RPMI8226 (cell line): ENCODE measurements around the gene KCNJ5.
A peak's percentile ranks its signal among the peaks of the same experiment; 100 is the strongest.

Experiments
- DNase-seq: peaks from one replicate; pipeline ENCODE4 v3.0.0-alpha.2; 2015

The KCNJ5 gene

GRCh38 chr11:128936606-128937251 lies 45.6 kb downstream of the KCNJ5 start:
- peak; percentile 20 for DNase-seq

GRCh38 chr11:128937480-128937879 lies 46.3 kb downstream of the KCNJ5 start:
- DNase-seq: no peak

GRCh38 chr11:128938156-128938885 lies 47.2 kb downstream of the KCNJ5 start:
- no peak for DNase-seq

GRCh38 chr11:128939591-128939990 lies 48.4 kb downstream of the KCNJ5 start:
- DNase-seq: no peak

GRCh38 chr11:128940156-128940555 lies 49.0 kb downstream of the KCNJ5 start:
- DNase-seq: no peak

- no peak for DNase-seq
Observed at GRCh38 chr11:128940603-128941002, 49.4 kb downstream of the KCNJ5 start.

GRCh38 chr11:128941110-128941509 lies 50.0 kb downstream of the KCNJ5 start:
- DNase-seq: no peak

- DNase-seq: no peak
Observed at GRCh38 chr11:128941573-128942271, 50.6 kb downstream of the KCNJ5 start.

- no peak for DNase-seq
Observed at GRCh38 chr11:128942272-128942612, 51.1 kb downstream of the KCNJ5 start.

GRCh38 chr11:128942817-128943427 lies 51.8 kb downstream of the KCNJ5 start, which contains the start of gene TP53AIP1:
Gene TP53AIP1 (minus strand): TSS chr11:128942871. CDS start chr11:128937818, 5,053 bp downstream.
- DNase-seq: no peak

GRCh38 chr11:128943428-128943976 lies 52.3 kb downstream of the KCNJ5 start:
- no peak for DNase-seq

- no peak for DNase-seq
Observed at GRCh38 chr11:128946648-128947047, 55.5 kb downstream of the KCNJ5 start.

GRCh38 chr11:128947773-128948172 lies 56.6 kb downstream of the KCNJ5 start:
- no peak for DNase-seq

GRCh38 chr11:128948583-128948982 lies 57.4 kb downstream of the KCNJ5 start:
- no peak for DNase-seq

GRCh38 chr11:128949791-128950454 lies 58.8 kb downstream of the KCNJ5 start:
- DNase-seq: no peak

- DNase-seq: no peak
Observed at GRCh38 chr11:128953151-128953550, 62.0 kb downstream of the KCNJ5 start.

GRCh38 chr11:128955636-128956035 lies 64.5 kb downstream of the KCNJ5 start:
- DNase-seq: no peak

GRCh38 chr11:128956401-128957201 lies 65.4 kb downstream of the KCNJ5 start:
- peak; percentile 36 for DNase-seq

- no peak for DNase-seq
Observed at GRCh38 chr11:128957202-128957482, 66.0 kb downstream of the KCNJ5 start.

- no peak for DNase-seq
Observed at GRCh38 chr11:128961645-128962044, 70.5 kb downstream of the KCNJ5 start.

- no peak for DNase-seq
Observed at GRCh38 chr11:128962896-128963295, 71.7 kb downstream of the KCNJ5 start.

- no peak for DNase-seq
Observed at GRCh38 chr11:128963744-128964325, 72.7 kb downstream of the KCNJ5 start.
